SK-N-SH (cell line): ENCODE results near the gene UBE2N.

ENCODE experiments used
- CTCF ChIP-seq: fragments of 200-600 bp; sonication (generic); IDR thresholded peaks from 2 replicates; pipeline ENCODE4 v1.6.1; 2017; ENCODE audit warnings: antibody characterized with exemption, mild to moderate bottlenecking, moderate library complexity
- FOSL2 ChIP-seq: IDR thresholded peaks from 2 replicates; pipeline ENCODE4 v1.4.0; 2012; ENCODE audit warnings: low read depth, mild to moderate bottlenecking, moderate library complexity, borderline replicate concordance
- IRF3 ChIP-seq: fragments of 150-350 bp; IDR thresholded peaks from 2 replicates; pipeline ENCODE4 v1.6.1; 2016; ENCODE audit warnings: mild to moderate bottlenecking, low read depth, low read length
- JUND ChIP-seq: IDR thresholded peaks from 2 replicates; pipeline ENCODE4 v1.4.0; 2012
- POLR2AphosphoS5 ChIP-seq: IDR thresholded peaks from 2 replicates; pipeline ENCODE4 v1.6.1; 2012; ENCODE audit warnings: low read depth, low read length
- RAD21 ChIP-seq: IDR thresholded peaks from 2 replicates; pipeline ENCODE4 v1.6.1; 2012; ENCODE audit warnings: mild to moderate bottlenecking, low read length
- RCOR1 ChIP-seq: fragments of 150-350 bp; IDR thresholded peaks from 2 replicates; pipeline ENCODE4 v1.6.1; 2017; ENCODE audit warnings: antibody characterized with exemption, low read length
- SMC3 ChIP-seq: IDR thresholded peaks from 2 replicates; pipeline ENCODE4 v1.6.1; 2012; ENCODE audit warnings: low read depth, low read length, improper control_type of control experiment
- TAF1 ChIP-seq: IDR thresholded peaks from 2 replicates; pipeline ENCODE4 v1.6.1; 2012; ENCODE audit warnings: low read depth, mild to moderate bottlenecking, low read length, moderate library complexity, borderline replicate concordance
- YY1 ChIP-seq: IDR thresholded peaks from 2 replicates; pipeline ENCODE4 v1.4.0; 2012; ENCODE audit warnings: low read depth, mild to moderate bottlenecking

GRCh38 chr12:93426412-93426805 is 15.3 kb downstream of the UBE2N start:
- TF ChIP-seq CTCF (no peak), SMC3 (no peak), IRF3 (no peak), FOSL2 (no peak), YY1 (no peak), JUND (no peak), RCOR1 (no peak), TAF1 (no peak), POLR2AphosphoS5 (no peak), RAD21 (no peak)
